Measurements from ENCODE around the gene MSRB3. TPM values are rescaled to one million over a fixed set of nuclear protein-coding genes. Genes with fewer than 3 reads are reported as not detected.
A peak's percentile ranks its signal among the peaks of the same experiment; 100 is the strongest.

Gene MSRB3
- polyA plus RNA-seq, 1 donor from 2014 or later = 0.19 TPM

DNA sequence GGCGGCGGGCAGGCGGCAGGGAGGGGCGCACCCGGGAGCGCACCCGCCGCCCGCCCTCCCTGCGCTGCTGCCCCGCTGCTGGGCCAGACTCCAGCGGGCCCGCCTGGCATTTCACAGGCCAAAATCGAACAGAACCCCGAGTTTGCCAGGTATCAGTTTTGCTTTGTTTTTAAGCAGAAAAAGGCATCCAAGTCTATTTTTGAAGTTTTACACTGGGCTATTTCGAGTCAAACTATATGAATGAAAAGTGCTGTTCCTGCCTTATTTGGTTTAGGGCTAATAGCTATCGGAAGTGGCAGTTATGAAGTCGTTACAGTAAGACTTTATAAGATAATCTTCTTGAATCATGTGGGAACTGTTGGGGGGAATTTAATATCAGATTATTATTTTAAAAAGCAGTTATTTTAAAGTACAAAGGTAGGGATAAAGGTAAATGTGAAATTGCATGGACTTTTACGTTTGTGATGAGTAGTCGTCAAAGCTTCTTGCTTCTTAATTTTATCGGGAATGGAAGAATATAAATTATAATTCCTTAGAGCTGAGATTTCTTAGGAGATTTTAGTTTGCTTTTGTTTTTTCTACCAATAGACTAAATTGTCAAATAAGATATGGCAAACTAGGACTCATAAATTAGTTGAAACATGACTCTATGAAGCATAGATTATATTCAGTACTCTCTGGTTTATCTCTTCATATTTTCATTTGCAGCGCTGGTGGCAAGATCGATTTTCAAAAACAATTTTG lies 1.1 kb downstream of the MSRB3 start:
- H3K9ac ChIP-seq (ENCODE audit: low read length) = peak overlapping the region; percentile 52
- peak overlapping the region; percentile 83 for H3K4me3 ChIP-seq (ENCODE audit: low read length)
- H3K9me2 ChIP-seq (ENCODE audit: insufficient read depth, low read length) = no peaks in the 10 kb centered on the region
- no peaks in the 10 kb centered on the region for H3K9me3 ChIP-seq (ENCODE audit: low read length)
- TF ChIP-seq, protein P1, sequence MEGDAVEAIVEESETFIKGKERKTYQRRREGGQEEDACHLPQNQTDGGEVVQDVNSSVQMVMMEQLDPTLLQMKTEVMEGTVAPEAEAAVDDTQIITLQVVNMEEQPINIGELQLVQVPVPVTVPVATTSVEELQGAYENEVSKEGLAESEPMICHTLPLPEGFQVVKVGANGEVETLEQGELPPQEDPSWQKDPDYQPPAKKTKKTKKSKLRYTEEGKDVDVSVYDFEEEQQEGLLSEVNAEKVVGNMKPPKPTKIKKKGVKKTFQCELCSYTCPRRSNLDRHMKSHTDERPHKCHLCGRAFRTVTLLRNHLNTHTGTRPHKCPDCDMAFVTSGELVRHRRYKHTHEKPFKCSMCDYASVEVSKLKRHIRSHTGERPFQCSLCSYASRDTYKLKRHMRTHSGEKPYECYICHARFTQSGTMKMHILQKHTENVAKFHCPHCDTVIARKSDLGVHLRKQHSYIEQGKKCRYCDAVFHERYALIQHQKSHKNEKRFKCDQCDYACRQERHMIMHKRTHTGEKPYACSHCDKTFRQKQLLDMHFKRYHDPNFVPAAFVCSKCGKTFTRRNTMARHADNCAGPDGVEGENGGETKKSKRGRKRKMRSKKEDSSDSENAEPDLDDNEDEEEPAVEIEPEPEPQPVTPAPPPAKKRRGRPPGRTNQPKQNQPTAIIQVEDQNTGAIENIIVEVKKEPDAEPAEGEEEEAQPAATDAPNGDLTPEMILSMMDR (IDR thresholded peaks at IDR 0.05; ENCODE audit: poor library complexity, severe bottlenecking) = no peak
- TF ChIP-seq, protein P2, sequence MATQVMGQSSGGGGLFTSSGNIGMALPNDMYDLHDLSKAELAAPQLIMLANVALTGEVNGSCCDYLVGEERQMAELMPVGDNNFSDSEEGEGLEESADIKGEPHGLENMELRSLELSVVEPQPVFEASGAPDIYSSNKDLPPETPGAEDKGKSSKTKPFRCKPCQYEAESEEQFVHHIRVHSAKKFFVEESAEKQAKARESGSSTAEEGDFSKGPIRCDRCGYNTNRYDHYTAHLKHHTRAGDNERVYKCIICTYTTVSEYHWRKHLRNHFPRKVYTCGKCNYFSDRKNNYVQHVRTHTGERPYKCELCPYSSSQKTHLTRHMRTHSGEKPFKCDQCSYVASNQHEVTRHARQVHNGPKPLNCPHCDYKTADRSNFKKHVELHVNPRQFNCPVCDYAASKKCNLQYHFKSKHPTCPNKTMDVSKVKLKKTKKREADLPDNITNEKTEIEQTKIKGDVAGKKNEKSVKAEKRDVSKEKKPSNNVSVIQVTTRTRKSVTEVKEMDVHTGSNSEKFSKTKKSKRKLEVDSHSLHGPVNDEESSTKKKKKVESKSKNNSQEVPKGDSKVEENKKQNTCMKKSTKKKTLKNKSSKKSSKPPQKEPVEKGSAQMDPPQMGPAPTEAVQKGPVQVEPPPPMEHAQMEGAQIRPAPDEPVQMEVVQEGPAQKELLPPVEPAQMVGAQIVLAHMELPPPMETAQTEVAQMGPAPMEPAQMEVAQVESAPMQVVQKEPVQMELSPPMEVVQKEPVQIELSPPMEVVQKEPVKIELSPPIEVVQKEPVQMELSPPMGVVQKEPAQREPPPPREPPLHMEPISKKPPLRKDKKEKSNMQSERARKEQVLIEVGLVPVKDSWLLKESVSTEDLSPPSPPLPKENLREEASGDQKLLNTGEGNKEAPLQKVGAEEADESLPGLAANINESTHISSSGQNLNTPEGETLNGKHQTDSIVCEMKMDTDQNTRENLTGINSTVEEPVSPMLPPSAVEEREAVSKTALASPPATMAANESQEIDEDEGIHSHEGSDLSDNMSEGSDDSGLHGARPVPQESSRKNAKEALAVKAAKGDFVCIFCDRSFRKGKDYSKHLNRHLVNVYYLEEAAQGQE (IDR thresholded peaks at IDR 0.05; ENCODE audit: borderline replicate concordance) = no peak
- TF ChIP-seq EZH2 (IDR thresholded peaks at IDR 0.05; ENCODE audit: borderline replicate concordance, insufficient read depth, low read length, poor library complexity, severe bottlenecking) (no peak), RAD21 (conservative IDR thresholded peaks at IDR 0.05) (no peak), TAF1 (IDR thresholded peaks at IDR 0.05; ENCODE audit: low read depth) (no peak), SMC3 (conservative IDR thresholded peaks at IDR 0.05; ENCODE audit: poor library complexity) (no peak)
- no peaks in the 10 kb centered on the region for H3K79me2 ChIP-seq (replicated peaks; ENCODE audit: insufficient read depth, low read length)
- no peak overlapping the region for H3K27ac ChIP-seq (ENCODE audit: low read length)
- H3K36me3 ChIP-seq (ENCODE audit: insufficient read depth, low read length) = no peaks in the 10 kb centered on the region
- no peaks in the 10 kb centered on the region for H3F3A ChIP-seq (ENCODE audit: insufficient read depth, low read length, poor library complexity, severe bottlenecking)
- H4K20me1 ChIP-seq (ENCODE audit: insufficient read depth) = no peaks in the 10 kb centered on the region
- H3K4me2 ChIP-seq (ENCODE audit: low read length) = peak overlapping the region; percentile 15
- H3K27me3 ChIP-seq (ENCODE audit: insufficient read depth, low read depth, low read length) = peaks cover 28% of the 10 kb centered on the region
- H2AFZ ChIP-seq (ENCODE audit: low read depth, low read length) = no peak overlapping the region

DNA sequence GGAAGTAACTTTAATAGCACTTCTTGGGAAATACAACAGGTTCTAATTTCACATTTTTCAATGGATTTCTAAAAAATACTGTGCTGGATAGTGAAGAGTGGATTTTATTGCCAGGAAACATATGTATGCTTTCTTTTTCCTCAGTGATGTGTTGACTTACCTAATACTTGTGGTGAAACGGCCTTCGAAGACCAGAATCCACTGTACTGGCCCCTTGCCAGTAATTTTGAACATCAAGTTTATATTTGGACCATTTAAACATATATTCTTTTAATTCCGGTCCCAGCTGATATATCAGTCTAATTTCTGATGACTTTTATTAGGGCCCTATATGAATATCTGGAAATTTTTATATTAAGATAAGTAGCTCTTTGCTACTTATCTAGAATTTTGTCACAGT lies 1.8 kb downstream of the MSRB3 start:
- Histone ChIP-seq H3F3A (ENCODE audit: insufficient read depth, low read length, poor library complexity, severe bottlenecking) (no peaks in the 10 kb centered on the region), H3K27ac (ENCODE audit: low read length) (no peak overlapping the region), H3K36me3 (ENCODE audit: insufficient read depth, low read length) (no peaks in the 10 kb centered on the region), H3K4me2 (ENCODE audit: low read length) (no peak overlapping the region), H3K9me2 (ENCODE audit: insufficient read depth, low read length) (no peaks in the 10 kb centered on the region), H4K20me1 (ENCODE audit: insufficient read depth) (no peaks in the 10 kb centered on the region), H3K9me3 (ENCODE audit: low read length) (no peaks in the 10 kb centered on the region), H3K9ac (ENCODE audit: low read length) (no peak overlapping the region), H3K79me2 (replicated peaks; ENCODE audit: insufficient read depth, low read length) (no peaks in the 10 kb centered on the region), H2AFZ (ENCODE audit: low read depth, low read length) (no peak overlapping the region), H3K4me3 (ENCODE audit: low read length) (no peak overlapping the region), H3K27me3 (ENCODE audit: insufficient read depth, low read depth, low read length) (peaks cover 28% of the 10 kb centered on the region)
- TF ChIP-seq EZH2 (IDR thresholded peaks at IDR 0.05; ENCODE audit: borderline replicate concordance, insufficient read depth, low read length, poor library complexity, severe bottlenecking) (no peak), TAF1 (IDR thresholded peaks at IDR 0.05; ENCODE audit: low read depth) (no peak), RAD21 (conservative IDR thresholded peaks at IDR 0.05) (no peak), POLR2AphosphoS5 (IDR thresholded peaks at IDR 0.05) (no peak), SMC3 (conservative IDR thresholded peaks at IDR 0.05; ENCODE audit: poor library complexity) (no peak)
- TF ChIP-seq, protein P2 (IDR thresholded peaks at IDR 0.05; ENCODE audit: borderline replicate concordance) = no peak
